Tongue (tissue), 2 donors: Measurements from ENCODE around the gene SLC26A2. TPM values are rescaled to one million over a fixed set of nuclear protein-coding genes. Genes with fewer than 3 reads are reported as not detected.
A peak's percentile ranks its signal among the peaks of the same experiment; 100 is the strongest.

Source experiments
- DNase-seq: peaks from one replicate; pipeline ENCODE4 v3.0.0-alpha.2; 2015
- total RNA-seq: library from RNA; depleted of rRNA; stranded (reverse); fragments of >200 nt; gene quantifications from one replicate; pipeline ENCODE4 v1.2.3, GENCODE V29; 2014

The SLC26A2 gene
- total RNA-seq, 1 donor from 2014 or later = 20.1 TPM

DNA sequence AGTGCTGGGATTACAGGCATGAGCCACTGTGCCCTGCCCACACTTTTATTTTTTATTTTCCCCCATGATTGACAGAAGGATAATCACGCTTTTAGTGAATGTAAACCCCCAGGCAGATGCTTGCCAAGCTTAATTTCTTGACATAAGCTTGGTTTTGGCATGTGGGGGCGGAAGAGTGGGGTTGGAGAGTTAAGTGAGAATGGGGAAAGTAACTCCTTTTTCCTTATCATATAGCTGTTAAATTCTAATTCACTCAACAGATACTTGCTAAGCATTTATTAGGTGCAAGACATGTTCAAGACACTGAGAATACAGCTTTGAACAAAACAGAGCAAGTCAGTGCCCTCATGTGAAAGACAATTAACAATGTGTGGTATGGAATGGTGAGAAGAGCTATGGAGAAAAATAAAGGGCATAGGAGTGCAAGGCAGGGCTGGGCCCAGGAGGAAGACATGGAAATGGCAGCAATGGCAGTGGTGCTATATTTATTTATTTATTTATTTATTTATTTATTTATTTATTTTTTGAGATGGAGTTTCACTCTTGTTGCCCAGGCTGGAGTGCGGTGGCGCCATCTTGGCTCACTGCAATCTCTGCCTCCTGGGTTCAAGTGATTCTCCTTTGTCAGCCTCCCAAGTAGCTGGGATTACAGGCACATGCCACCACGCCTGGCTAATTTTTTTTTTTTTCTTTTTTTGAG is 2.2 kb downstream of the SLC26A2 start:
- no peak for DNase-seq

DNA sequence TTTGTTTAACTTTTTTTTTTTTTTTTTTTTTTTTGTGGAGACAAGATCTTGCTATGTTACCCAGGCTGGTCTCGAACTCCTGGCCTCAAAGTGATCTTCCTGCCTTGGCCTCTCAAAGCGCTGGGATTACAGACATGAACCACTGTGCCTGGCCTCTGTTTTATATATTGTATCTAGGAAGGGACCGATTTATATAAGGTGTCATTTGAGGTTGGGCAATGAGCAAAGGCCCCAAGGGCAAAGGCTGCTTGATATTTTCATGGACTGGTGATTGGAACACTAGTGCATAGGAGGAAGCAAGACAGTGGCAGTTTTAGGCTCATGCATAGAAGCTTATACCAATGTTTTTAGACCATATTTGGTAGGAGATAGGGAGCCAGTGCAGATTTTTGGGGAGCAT is 3.2 kb downstream of the SLC26A2 start:
- DNase-seq = no peak

DNA sequence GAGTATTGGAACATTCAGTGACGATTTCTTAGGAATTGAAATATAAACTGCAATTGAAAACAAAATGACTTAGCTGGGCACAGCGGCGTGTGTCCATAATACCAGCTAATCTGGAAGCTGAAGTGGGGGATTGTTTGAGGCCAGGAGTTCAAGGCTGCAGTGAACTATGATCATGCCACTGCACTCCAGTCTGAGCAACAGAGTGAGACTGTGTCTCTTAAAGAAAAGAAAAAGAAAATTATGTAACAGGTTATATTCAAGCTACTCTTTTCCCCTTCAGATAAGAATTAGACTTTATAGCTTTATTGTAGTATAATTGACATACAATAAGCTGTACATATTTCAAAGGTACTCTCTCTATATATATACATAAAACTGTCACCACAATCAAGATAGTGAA is 6.4 kb downstream of the SLC26A2 start:
- DNase-seq = no peak

DNA sequence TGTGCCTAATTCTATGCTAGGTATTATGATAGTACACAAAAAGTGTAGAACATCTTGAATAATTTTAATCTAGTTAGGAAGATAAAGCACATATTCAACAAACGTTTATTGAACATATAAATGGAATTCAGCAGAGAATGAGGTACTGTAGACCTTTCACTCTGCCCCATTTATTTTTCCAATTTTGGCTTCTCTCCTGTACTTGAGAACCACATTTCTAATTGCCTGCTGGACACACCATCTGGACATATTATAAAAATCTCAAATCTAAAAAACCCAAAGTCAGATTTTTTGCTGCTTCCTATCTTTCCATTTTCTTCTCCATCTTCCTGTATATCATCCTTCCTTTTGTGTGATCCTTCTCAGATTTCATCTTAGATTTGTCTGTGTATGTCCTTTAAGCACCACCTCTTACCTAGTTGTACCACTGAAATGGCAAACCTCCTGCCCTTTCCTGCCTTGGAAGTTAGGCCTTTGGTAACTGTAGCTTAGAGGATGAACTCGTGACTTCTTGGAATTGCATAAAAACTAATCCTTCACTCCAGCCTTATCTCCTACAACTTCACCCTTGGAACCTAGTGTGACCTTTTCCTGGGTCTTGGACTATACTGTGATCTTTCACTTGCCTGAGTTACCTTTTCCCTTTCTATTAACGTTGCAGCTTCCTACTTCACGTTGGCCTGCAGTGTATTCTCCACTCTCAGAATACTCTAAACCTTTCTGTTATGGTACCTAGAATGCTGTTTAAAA is 8.8 kb downstream of the SLC26A2 start:
- no peak for DNase-seq

DNA sequence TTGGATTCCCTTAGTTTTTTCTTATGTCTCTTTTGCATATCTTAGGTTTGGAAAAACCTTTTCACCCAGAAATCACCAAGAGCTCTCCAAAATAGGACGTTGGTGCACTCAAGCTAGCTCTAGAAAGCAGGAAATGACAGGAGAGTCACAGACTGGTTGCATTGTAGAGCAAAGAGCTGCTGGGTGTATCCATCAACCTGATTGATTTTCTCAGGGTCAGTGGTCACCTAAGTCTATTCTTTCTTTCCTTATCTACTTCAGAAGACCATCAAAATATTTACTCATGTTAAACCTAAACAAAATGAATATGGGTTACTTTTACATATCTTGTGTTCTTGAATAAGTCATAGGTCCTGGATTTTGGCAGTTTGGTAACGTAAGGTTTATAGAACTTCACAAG is 14.9 kb downstream of the SLC26A2 start:
- no peak for DNase-seq

DNA sequence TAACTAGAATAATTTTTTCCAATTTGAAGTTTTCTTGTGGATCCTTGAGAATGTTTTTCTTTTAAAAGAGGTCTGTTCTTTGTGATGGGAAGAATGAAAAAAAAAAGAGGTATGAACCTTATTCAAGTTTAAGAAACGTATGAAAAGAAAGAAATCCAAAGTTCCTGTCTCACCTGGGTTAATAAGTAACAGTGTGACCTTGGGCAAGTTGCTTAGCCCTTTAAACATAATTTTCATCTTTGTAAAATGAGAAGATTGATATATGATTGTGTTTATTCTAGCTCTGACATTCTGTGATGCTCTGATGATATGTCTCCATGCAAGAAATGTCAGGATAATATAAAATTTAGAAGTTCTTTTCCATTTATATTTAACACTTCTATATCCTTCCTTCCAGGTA is 19.3 kb downstream of the SLC26A2 start:
- DNase-seq = no peak

DNA sequence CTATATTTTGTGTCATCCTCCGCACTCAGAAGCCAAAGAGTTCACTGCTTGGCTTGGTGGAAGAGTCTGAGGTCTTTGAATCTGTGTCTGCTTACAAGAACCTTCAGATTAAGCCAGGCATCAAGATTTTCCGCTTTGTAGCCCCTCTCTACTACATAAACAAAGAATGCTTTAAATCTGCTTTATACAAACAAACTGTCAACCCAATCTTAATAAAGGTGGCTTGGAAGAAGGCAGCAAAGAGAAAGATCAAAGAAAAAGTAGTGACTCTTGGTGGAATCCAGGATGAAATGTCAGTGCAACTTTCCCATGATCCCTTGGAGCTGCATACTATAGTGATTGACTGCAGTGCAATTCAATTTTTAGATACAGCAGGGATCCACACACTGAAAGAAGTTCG is 20.6 kb downstream of the SLC26A2 start:
- no peak for DNase-seq

DNA sequence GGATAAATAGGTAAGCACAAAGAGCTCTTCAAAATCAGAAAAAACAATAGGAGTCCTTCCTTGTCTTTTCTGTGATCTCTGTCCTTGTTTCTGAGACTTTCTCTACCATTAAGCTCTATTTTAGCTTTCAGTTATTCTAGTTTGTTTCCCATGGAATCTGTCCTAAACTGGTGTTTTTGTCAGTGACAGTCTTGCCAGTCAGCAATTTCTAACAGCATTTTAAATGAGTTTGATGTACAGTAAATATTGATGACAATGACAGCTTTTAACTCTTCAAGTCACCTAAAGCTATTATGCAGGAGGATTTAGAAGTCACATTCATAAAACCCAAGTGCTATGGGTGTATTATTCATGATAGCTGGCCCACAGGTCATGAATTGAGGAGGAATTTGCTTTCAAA is 21.9 kb downstream of the SLC26A2 start:
- no peak for DNase-seq

DNA sequence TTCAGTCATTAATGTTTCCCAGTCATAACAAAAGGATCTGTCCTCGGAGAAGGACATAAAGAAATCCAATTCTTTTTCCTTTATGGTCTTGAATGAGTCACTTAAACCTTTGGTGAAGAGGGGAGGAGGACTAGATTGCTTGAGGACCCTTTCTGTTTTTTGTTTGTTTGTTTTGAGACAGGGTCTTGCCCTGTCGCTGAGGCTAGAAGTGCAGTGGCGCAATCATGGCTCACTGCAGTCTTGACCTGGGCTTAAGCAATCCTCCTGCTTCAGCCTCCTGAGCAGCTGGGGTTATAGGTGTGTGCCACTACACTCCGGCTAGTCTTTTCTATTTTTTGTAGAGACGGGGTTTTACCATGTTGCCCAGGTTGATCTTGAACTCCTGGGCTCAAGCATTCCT is 27.6 kb downstream of the SLC26A2 start:
- DNase-seq = no peak

DNA sequence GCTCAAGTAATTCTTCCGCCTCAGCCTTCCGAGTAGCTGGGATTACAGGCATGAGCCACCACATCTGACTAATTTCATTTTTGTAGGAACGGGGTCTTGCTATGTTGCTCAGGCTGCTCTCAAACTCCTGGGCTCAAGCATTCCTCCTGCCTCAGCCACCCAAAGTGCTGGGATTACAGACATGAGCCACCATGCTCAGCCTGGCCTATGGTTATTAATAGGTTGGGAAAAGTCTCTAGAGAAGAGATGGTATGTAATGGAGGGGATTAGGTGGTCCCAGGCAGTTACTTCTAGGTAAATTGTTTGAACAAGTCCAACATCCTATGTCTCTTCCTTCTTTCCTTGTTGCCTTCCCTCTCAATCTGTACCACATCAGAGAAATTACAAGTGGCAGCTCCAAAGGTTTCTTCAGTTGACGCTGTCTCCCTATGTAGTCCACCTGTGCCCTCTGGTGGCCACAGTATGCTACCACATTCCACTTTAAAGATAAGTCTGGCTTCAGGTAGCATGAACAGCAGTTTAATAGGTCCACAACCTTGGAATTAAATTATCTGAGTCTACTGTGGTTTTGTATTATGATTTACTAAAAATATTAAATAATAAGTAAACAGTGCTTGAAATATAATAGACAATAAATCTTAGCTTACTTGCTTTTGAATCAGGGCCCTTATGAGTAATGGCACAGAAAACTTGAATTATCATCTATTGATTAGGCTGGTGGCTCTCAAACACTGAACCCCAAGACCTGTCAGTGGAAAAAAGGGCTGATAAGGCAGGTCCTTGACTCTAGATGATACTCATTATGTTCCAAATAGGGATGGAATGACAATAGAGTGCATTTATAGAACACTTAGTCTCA is 30.2 kb downstream of the SLC26A2 start:
- DNase-seq = peak; percentile 89

DNA sequence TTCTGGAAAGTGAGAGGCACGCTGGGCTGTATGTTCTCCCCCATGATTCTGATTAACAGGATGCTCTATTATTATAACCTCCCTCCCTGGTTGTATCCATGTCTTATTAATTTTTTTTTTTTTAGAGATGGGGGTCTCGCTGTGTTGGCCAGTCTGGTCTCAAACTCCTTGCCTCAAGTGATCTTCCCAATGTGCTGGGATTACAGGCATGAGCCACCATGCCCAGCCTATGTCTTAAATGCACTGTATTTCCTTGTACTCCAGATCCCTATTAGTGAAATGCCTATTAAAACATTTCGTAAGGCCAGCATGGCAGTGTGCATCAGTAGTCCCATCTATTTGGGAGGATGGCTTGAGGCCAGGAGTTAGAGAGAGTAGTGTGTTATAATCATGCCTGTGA is 32.9 kb downstream of the SLC26A2 start:
- no peak for DNase-seq

DNA sequence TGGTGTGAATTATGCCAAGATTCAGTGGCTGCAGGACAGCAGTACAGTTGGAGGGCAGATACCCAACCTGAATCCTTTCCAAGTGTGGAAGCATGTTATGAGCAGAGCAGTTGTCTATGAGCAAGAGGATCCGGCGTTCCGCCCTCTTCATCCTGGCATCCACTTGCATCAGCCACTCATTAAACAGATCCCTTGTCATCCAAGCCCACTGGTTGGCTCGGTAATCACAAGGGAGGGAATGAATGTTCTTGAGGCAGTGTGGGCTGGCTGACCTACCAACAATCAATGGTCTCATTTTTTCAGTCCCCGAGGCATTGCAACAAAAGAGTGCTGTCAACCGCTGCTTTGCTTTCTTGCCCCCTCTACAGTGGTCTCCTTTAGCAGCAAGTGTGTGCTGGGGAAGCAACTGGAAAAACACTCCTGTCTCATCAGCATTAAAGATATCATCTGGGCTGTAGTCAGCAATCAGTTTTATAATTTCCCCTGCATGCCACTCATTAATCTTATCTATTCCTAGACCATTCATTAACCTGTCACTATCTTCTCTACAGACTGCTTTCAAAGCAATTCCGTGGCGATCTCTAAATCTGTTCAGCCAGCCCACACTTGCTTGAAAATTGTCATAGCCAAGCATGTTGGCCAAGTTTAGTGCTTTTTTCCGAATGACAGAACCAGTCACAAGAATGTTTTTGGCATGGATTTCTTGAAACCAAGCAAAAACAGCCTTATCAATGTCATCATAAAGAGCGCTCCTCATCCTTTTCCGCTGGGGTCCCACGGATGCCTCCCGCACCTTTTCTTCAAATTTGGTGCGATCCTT is 35.0 kb downstream of the SLC26A2 start:
- DNase-seq = peak; percentile 5

DNA sequence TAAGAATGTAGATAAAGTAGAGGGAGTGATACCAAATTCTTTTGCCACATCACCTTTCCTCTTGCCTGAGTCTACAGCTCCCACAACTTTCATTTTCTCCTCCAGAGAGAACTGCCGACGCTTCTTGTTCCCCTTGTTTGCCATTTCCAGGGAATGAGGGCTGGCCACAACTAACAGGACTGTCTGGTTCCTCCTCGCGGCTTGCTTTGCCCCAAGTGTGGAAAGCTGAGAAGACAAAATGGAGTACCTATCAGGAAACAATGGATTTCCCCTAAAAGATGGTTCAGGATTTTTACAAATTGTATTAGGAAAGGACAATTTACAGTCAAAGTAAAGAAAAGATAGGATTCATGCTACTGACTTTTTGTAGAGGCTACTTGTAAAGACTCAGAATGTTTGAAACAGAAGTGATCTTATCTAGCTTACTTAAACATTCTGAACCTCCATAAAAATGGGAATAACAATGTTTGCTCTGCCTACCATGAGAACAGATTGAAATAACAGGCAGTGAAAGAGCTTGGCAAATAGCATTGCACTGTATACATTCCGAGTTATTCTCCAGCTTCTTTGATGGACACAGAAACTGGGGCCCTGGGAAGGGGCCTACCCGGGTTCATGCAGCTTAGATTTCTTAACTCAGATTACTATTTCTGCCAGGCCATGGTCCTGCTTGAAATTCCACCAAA is 35.8 kb downstream of the SLC26A2 start:
- DNase-seq = no peak

DNA sequence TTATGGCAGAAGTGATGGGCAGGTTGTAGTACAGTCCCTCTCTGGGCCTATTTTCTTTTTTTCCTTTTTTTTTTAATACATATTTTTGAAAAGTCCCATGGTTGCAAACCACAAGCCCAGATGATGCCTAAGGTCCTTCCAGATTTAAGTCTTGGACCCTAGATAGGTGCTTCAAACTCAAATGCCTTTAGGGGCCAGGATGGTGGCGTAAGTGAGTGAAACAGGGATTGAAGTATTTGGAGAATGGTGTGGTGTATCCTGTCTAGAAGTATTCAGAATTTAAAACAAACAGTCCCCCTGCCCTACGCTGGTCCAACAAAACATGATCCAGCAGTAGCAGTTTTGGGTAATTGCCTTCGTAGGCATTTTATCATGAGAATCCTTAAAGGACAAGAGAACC is 37.7 kb downstream of the SLC26A2 start:
- no peak for DNase-seq

DNA sequence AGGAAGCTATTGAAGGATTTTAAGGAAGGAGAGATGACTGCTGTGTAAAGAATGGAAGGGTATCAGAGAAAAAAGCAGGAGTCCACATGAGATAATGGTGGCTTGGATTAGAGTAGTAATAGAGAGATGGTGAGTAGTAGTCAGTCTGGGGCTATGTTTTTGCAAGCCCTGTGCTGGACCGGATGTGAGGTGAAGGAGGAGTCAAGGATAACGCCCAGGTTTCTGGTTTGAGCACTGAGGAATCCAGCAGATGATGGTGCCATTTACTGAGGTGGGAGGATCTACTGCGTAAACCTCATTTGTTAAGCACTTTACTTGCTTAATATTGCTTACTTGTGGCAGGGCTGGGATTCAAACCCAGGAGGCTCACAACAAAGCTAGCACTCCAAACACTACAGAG is 38.8 kb downstream of the SLC26A2 start:
- no peak for DNase-seq

DNA sequence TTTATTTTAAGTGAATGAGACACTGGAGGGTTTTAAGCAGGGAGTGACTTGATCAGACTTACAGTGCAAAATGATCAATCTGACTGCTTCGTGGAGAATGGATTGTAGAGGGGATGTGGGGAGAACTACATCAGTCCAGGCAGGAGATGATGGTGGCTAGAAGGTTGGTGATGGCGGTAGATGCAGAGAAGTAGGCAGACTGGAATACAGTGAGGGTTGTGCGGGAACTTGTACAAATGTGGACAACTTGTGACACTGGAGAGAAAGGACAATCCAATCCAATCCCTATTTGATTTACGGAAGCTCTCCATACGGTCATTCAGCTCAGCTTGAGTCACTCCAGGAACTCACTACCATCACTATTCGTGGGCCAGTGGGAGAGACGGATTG is 39.3 kb downstream of the SLC26A2 start:
- DNase-seq = peak; percentile 2

DNA sequence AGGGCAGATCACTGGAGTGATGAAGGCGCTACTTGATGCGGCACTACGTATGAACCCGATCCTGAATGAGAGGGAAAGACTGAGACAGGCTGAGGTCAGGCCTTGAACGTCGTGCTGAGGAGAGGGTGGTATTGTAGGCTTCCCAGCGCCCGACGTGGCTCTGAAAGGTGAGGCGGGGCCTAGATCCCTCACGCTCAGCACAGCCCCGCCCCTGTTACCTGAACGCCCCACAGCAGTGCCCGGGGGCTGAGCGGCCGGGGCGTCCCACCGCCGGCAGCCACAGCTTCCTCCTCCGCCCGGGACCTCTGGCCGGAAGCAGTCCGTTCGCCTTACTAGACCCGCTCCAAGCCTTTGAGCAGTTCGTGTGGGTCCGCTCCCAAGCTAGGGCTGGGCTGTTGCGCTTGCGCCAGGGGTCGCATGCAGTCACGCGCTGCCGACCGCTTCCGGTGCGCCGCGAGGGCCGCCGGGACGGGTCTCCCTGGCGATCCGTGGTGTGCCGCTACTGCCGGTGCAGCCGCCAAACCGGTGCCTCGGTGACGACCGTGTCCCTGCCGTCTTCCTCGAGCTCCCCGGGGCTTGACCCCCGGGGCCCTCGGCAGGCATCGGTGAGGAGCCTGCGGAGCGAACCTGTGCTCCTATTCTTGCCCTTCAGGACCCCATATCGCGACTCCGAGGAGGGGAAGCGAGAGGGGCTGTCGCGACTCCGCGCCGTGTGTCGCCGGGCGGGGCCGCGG is 39.9 kb downstream of the SLC26A2 start, which contains the start of the genes HMGXB3 and TIGD6:
Gene HMGXB3, plus strand, starts transcription at position 484 of the 734 bp plus-strand sequence. CDS start 4,114 bp downstream, outside the sequence.
Gene TIGD6, minus strand, starts transcription at position 399 of the 734 bp plus-strand sequence. CDS start 4,306 bp downstream, outside the sequence.
- DNase-seq = peak; percentile 97

DNA sequence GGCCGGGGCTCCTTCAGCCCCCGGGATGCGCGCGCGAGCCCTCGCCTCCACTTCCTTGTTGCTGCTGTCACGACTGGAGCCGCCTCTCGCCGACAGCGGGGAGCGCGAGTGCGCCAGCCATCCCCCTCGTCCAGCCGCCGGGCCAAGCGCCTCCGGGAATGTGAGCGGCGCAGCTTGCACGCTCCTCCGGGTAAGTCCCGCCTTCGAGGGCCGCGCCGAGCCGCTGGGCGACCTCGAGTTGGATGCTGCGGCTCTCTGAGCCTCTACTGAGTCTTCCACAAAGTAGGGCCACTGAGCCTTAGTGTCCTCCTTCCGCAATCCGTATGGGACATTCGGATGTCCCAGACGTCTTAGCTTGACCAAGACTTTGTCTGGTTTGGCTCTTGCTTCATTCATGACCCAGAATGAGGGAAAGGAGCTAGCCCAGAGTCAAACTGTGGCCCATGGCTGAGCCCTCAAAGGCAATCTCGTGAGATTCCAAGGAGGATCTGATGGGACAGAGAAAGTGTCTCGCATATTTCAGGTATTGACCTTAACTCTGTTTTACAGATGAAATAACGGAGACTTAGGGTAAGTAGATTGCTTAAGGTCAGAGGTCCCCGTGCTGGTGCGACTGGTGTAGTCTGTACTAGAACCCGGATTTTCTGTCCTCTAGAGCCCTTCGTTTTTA is 40.6 kb downstream of the SLC26A2 start:
- peak; percentile 34 for DNase-seq

DNA sequence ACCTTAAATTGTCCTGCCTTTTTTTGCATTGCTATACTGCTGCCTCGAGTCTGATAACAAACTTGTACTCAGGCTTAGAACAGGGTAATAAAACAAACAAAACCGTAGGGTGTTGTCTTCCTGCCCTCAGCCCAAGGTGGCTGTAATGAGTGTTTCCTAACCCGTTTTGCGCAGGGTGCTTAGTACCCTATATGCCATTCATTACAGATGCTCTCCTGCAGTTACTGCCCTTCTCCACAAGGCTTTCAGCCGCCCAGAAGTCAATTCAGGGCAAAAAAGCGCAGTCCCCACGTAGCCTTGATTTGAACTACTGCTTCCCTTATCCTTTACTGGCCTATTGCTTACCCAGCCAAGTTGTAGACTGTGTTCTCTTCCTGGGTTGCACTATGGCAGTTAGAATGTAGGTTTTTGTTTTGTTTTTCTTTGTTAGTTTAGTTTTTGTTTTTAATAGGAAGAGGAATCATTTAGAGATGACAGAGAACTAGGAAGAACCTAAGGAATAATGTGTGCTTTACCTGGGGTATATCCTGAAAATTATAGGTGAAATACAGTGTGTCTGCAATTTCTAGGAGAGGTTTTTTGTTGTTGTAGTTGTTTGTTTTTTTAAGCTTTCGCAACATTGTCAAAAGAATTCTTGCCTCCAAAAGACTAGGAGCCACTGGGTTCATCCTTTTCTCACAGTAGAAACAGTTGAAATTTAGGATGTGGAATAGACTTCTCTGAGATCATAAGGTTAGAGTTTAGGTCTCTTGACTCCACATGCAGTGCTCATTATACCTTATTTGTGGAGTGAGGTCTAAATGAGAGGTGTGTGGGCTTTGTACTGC is 41.3 kb downstream of the SLC26A2 start:
- DNase-seq = peak; percentile 54
